Astrocyte of the spinal cord (primary cell): ENCODE data around the gene CITED1.

ENCODE experiments used
- DNase-seq: peaks from one replicate; pipeline ENCODE4 v3.0.0; 2011; ENCODE audit warnings: low read depth, low spot score
- H3K4me3 ChIP-seq: 2 replicates; pipeline ENCODE4 v1.5.1; 2011; ENCODE audit warnings: low read depth, mild to moderate bottlenecking, low read length, moderate library complexity
- in situ Hi-C: cut with HindIII; loops from 2 replicates; pipeline ENCODE4 v1.10.0; 2017; ENCODE audit warnings: low sequenced_read_pairs
- TF ChIP-seq, protein P1 (sequence below): IDR thresholded peaks from 2 replicates; pipeline ENCODE4 v1.5.1; 2012; ENCODE audit warnings: low read depth, mild to moderate bottlenecking, low read length, inconsistent platforms

Gene CITED1

DNA sequence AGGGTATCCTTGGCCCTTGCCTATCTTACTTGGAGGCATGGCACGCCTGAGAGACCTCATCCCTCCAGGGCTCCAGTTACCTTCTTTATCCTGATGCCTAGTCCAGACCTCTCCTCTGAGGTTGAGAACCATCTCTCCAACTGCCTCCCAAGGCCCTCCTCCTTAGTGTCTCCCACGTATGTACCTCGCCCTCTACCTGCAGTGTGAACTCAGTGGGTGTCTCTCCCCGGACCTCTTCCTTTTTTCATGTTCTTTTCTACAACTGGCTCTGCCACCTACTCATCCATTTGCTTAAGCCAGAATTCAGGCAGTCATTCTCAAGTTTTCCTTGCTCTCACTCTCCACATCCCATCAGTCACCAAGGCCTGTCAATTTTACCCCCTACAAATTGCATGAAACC is 45.3 kb downstream of the CITED1 start:
- DNase-seq, result no peak
- H3K4me3 ChIP-seq, result no peak overlapping the region
- TF ChIP-seq, protein P1, sequence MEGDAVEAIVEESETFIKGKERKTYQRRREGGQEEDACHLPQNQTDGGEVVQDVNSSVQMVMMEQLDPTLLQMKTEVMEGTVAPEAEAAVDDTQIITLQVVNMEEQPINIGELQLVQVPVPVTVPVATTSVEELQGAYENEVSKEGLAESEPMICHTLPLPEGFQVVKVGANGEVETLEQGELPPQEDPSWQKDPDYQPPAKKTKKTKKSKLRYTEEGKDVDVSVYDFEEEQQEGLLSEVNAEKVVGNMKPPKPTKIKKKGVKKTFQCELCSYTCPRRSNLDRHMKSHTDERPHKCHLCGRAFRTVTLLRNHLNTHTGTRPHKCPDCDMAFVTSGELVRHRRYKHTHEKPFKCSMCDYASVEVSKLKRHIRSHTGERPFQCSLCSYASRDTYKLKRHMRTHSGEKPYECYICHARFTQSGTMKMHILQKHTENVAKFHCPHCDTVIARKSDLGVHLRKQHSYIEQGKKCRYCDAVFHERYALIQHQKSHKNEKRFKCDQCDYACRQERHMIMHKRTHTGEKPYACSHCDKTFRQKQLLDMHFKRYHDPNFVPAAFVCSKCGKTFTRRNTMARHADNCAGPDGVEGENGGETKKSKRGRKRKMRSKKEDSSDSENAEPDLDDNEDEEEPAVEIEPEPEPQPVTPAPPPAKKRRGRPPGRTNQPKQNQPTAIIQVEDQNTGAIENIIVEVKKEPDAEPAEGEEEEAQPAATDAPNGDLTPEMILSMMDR, result no peak
- in situ Hi-C loops, result no loop called here

DNA sequence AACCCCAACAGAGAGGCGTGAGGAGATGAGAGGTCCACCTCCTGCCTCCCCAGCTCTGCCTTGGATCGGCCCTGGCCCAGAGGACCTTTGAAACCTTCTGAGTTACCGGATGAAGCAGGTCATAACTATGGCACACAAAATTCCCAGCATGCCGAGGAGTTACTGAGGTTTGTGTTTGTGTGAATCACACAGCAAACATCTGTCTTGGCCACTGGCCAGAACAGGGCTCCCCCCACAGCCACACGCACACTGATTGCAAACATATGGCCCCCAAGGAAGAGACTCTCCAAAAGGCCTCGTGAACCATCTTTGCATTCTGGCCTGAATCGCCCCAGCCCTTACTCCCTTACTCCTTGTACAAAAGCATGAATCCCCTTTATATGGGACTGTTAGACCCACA is 47.5 kb downstream of the CITED1 start:
- H3K4me3 ChIP-seq, result no peak overlapping the region
- TF ChIP-seq, protein P1, result no peak
- in situ Hi-C loops, result no loop called here
- peak; percentile 70 for DNase-seq

DNA sequence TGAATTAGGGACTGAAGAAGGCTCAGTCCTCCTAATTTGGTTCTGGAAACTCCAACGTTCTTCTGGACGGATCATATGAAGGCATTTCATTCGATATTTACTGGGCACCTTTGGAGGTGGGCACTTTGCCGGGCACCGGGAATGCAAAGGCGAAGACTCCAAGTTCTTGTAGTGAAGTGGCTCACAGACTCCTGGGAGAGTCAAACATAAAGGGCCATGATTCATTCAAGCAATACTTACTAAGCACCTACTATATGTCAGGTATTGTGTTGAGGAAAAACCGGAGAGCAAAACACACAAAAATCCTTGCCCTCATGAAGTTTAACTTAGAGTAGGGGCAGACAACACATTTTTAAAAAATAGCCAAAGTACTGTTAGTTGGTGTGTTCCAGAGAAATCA is 49.9 kb downstream of the CITED1 start:
- DNase-seq, result no peak
- in situ Hi-C loops, result no loop called here
- H3K4me3 ChIP-seq, result no peak overlapping the region
- TF ChIP-seq, protein P1, result no peak

- H3K4me3 ChIP-seq, result no peak overlapping the region
- no peak for DNase-seq
- TF ChIP-seq, protein P1, result no peak
- in situ Hi-C loops, result no loop called here
Observed at GRCh38 chrX:72255445-72255844, 50.3 kb downstream of the CITED1 start.

DNA sequence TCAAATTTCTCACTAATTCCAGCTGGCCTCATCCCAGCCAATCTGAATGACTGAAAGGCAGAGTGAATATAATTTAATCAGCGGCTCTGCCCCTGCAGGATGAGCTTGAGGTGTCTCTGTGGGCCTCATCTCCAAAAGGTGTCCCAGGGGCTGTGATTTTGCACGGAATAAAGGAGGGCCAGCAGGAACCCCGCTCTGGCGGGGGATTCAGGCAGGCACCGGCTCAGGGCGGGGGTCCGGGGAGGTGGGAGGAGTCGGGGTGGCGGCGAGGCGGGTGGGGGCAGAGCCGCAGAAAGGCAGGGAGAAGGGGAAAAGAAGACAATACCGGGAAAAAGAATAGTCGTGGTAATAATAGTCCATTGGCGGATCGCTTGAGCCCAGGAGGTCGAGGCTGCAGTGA is 50.9 kb downstream of the CITED1 start:
- TF ChIP-seq, protein P1, result no peak
- no peak for DNase-seq
- H3K4me3 ChIP-seq, result no peak overlapping the region
- in situ Hi-C loops, result no loop called here

DNA sequence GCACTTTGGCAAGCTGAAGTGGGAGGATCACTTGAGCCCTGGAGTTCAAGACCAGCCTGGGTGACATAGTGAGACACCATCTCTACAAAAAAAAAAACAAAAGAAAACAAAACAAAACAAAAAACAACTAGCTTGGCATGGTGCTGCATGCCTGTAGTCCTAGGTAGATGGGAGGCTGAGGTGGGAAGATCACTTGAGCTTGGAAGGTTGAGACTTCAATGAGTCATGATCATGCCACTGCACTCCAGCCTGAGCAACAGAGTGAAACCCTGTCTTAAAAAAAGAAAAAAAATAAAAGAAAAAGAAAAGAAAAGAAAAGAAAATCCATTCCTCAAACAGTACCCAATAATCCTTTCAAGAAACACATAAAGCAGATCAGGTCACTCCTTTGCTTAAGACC is 52.0 kb downstream of the CITED1 start:
- DNase-seq, result no peak
- TF ChIP-seq, protein P1, result no peak
- H3K4me3 ChIP-seq, result no peak overlapping the region
- in situ Hi-C loops, result no loop called here
